ENCODE data around the gene IQCN. TPM values are rescaled to one million over a fixed set of nuclear protein-coding genes. Genes with fewer than 3 reads are reported as not detected.

The IQCN gene
- total and polyA plus RNA-seq, 2 of the 4 experiments (the other 2 are of a cell fraction): 0.18 to 0.67 TPM

DNA sequence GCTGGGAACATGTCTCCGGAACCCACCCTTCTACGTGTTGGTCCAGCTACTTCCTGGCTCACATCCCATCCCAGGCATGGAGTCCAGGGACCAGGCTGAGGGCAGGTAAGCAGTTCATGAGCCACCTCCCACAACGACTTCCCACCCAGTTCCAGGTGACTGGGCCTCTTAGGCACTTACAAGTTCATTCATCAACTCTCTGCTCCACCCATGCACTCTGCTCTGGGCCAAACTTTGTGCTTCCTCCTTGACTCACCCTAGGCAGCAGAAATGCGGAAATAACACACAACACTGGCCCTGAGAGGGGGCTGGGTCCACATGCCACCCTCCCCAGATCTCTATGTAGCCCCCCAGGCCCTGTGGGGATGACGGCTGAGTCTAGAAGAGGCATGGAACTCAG, 20.5 kb downstream of the IQCN start:
- Histone ChIP-seq H2BK20ac (ENCODE audit: low read depth, low read length) (no peak overlapping the region), H3K9me1 (ENCODE audit: insufficient read depth, low read length) (no peaks in the 10 kb centered on the region), H3K4me3 (ENCODE audit: insufficient read depth, low read depth, low read length) (no peak overlapping the region), H3K4me1 (ENCODE audit: control insufficient read depth, insufficient read depth, low read length) (no peaks in the 10 kb centered on the region), H3K79me1 (ENCODE audit: low read depth in 1 of 2, low read length in 2 of 2) (no peaks in the 10 kb centered on the region), H4K91ac (ENCODE audit: insufficient read depth, low read depth, low read length) (no peak overlapping the region), H2BK120ac (ENCODE audit: low read depth, low read length) (no peak overlapping the region), H2BK5ac (ENCODE audit: low read depth, low read length, poor library complexity, severe bottlenecking) (no peak overlapping the region), H3K27me3 (ENCODE audit: control insufficient read depth, insufficient read depth, low read length) (peaks cover 22% of the 10 kb centered on the region), H3K36me3 (ENCODE audit: control insufficient read depth, insufficient read depth, low read length) (no peaks in the 10 kb centered on the region), H2AK5ac (ENCODE audit: low read depth, low read length) (no peak overlapping the region), H4K8ac (ENCODE audit: low read depth in 2 of 2, low read length in 2 of 2) (no peak overlapping the region), H3K23ac (ENCODE audit: low read depth, low read length) (no peak overlapping the region), H4K5ac (ENCODE audit: low read depth, low read length) (no peak overlapping the region), H3K4me2 (ENCODE audit: low read depth, low read length) (no peak overlapping the region), H3K9ac (ENCODE audit: low read depth, low read length) (no peak overlapping the region), H3K18ac (ENCODE audit: low read depth, low read length) (no peak overlapping the region), H3K56ac (ENCODE audit: extremely low read depth, insufficient read depth, low read length) (no peak overlapping the region), H2AK9ac (replicated peaks; ENCODE audit: low read depth, low read length, poor library complexity) (no peak overlapping the region), H2BK15ac (ENCODE audit: low read depth, low read length) (no peak overlapping the region), H3K9me3 (ENCODE audit: control insufficient read depth, insufficient read depth, low read length) (no peaks in the 10 kb centered on the region), H3K14ac (replicated peaks; ENCODE audit: low read depth, low read length) (no peak overlapping the region), H4K20me1 (ENCODE audit: insufficient read depth, low read length) (no peaks in the 10 kb centered on the region), H2AFZ (replicated peaks; ENCODE audit: low read length, poor library complexity) (no peak overlapping the region), H3K4ac (ENCODE audit: low read depth, low read length) (no peak overlapping the region), H3K27ac (ENCODE audit: insufficient read depth, low read length) (no peak overlapping the region)
- intact Hi-C loops (cut with micrococcal nuclease) (loop anchor here (5.0 kb wide), 1 partner anchor 81 kb away; the partner anchor contains the start of gene IFI30), in situ Hi-C loops (cut with MboI; ENCODE audit: low sequenced_read_pairs) (loop anchor here (5.0 kb wide), 1 partner anchor 141 kb away; no protein-coding TSS in a partner anchor), dilution Hi-C loops (cut with HindIII; ENCODE audit: low sequenced_read_pairs, unreplicated experiment) (no loop called here)
- WGBS, 2 experiments (ENCODE audit: extremely low coverage in 2 of 2, insufficient read length in 1 of 2): 66% methylated on average over 3 of the region's 5 CpGs; no CpG with 5 or more reads in 1 of the 2 experiments
- ATAC-seq (ENCODE audit: low read depth): no peak
- POLR2A ChIA-PET (ENCODE audit: unreplicated experiment): no interaction called here
- DNase-seq: no peak
- CTCF ChIA-PET: interaction anchor here (1.3 to 1.5 kb wide), 2 partner anchors 25 to 26 kb away, joined by 3 read pairs; no protein-coding TSS in a partner anchor
- TF ChIP-seq, protein P1, sequence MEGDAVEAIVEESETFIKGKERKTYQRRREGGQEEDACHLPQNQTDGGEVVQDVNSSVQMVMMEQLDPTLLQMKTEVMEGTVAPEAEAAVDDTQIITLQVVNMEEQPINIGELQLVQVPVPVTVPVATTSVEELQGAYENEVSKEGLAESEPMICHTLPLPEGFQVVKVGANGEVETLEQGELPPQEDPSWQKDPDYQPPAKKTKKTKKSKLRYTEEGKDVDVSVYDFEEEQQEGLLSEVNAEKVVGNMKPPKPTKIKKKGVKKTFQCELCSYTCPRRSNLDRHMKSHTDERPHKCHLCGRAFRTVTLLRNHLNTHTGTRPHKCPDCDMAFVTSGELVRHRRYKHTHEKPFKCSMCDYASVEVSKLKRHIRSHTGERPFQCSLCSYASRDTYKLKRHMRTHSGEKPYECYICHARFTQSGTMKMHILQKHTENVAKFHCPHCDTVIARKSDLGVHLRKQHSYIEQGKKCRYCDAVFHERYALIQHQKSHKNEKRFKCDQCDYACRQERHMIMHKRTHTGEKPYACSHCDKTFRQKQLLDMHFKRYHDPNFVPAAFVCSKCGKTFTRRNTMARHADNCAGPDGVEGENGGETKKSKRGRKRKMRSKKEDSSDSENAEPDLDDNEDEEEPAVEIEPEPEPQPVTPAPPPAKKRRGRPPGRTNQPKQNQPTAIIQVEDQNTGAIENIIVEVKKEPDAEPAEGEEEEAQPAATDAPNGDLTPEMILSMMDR (conservative IDR thresholded peaks at IDR 0.05; ENCODE audit: low read depth, low read length): no peak
- TF ChIP-seq SMC3 (IDR thresholded peaks at IDR 0.05; ENCODE audit: low read depth, low read length): no peak
- TF ChIP-seq CHD1 (IDR thresholded peaks at IDR 0.05; ENCODE audit: low read depth, low read length): no peak
- TF ChIP-seq FOS (IDR thresholded peaks at IDR 0.05; ENCODE audit: low read depth, low read length): no peak
- no peak for TF ChIP-seq POLR2A (IDR thresholded peaks at IDR 0.05; ENCODE audit: low read depth, low read length)
- TF ChIP-seq MXI1 (IDR thresholded peaks at IDR 0.05; ENCODE audit: borderline replicate concordance, low read depth, low read length): no peak
- no peak for TF ChIP-seq RCOR1 (IDR thresholded peaks at IDR 0.05; ENCODE audit: insufficient replicate concordance, low read length)
- TF ChIP-seq, protein P2, sequence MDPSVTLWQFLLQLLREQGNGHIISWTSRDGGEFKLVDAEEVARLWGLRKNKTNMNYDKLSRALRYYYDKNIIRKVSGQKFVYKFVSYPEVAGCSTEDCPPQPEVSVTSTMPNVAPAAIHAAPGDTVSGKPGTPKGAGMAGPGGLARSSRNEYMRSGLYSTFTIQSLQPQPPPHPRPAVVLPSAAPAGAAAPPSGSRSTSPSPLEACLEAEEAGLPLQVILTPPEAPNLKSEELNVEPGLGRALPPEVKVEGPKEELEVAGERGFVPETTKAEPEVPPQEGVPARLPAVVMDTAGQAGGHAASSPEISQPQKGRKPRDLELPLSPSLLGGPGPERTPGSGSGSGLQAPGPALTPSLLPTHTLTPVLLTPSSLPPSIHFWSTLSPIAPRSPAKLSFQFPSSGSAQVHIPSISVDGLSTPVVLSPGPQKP (IDR thresholded peaks at IDR 0.05; ENCODE audit: borderline replicate concordance, low read depth, low read length): no peak
- no peak for TF ChIP-seq RAD21 (IDR thresholded peaks at IDR 0.05; ENCODE audit: low read length)
- TF ChIP-seq MAZ (IDR thresholded peaks at IDR 0.05; ENCODE audit: borderline replicate concordance, low read depth, low read length): no peak
- no peak for TF ChIP-seq MAFK (IDR thresholded peaks at IDR 0.05; ENCODE audit: low read depth, low read length)
- no peak for TF ChIP-seq RFX5 (IDR thresholded peaks at IDR 0.05; ENCODE audit: low read depth, low read length)
- no peak for TF ChIP-seq NFE2L2 (IDR thresholded peaks at IDR 0.05; ENCODE audit: low read depth, low read length)
- TF ChIP-seq CEBPB (IDR thresholded peaks at IDR 0.05; ENCODE audit: low read depth, low read length): no peak
- TF ChIP-seq BHLHE40 (IDR thresholded peaks at IDR 0.05; ENCODE audit: low read depth, low read length): no peak
- TF ChIP-seq, protein P3, sequence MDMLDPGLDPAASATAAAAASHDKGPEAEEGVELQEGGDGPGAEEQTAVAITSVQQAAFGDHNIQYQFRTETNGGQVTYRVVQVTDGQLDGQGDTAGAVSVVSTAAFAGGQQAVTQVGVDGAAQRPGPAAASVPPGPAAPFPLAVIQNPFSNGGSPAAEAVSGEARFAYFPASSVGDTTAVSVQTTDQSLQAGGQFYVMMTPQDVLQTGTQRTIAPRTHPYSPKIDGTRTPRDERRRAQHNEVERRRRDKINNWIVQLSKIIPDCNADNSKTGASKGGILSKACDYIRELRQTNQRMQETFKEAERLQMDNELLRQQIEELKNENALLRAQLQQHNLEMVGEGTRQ (IDR thresholded peaks at IDR 0.05; ENCODE audit: low read depth, low read length): no peak
- BruUV-seq (replicated peaks): no TSS peak

All from IMR-90 (cell line).